ENCODE results near the gene SLC12A5. TPM values are rescaled to one million over a fixed set of nuclear protein-coding genes. Genes with fewer than 3 reads are reported as not detected.

Gene SLC12A5
- total RNA-seq, 1 donor from 2014 or later, result 0.77 TPM

DNA sequence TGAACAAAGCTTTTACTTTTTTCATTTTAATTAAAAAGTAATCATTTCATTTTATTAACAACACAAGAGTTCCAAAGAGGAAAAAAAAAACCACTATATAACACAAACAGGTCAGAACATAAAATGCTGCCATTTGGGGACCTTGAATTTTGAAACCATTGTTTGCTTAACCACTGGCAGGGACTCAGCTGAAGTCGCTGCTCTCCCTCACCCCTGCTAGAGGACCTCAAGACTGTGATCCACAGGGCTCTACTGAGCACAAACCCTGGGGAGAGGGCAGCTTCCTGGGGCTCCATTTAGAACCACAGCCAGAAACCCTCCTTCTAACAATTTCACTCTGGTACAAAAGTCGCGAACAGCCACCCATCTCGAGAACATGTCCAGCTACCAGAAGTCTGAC is 32.0 kb downstream of the SLC12A5 start:
- no peak overlapping the region for H3K27ac Mint-ChIP-seq
- Histone ChIP-seq H3K9me3 (ENCODE audit: low read depth) (no peaks in the 10 kb centered on the region), H3K4me3 (no peak overlapping the region), H3K4me1 (peaks cover 13% of the 10 kb centered on the region), H4K20me1 (ENCODE audit: low read depth) (peaks cover 88% of the 10 kb centered on the region), H3K36me3 (no peaks in the 10 kb centered on the region), H2AFZ (replicated peaks) (no peak overlapping the region), H3K79me2 (ENCODE audit: low read depth) (no peaks in the 10 kb centered on the region), H3K9ac (no peak overlapping the region), H3F3A (ENCODE audit: low read depth) (peaks cover 23% of the 10 kb centered on the region), H3K27me3 (peaks cover 48% of the 10 kb centered on the region), H3K4me2 (no peak overlapping the region), H3K27ac (no peak overlapping the region)
- peaks cover 30% of the 10 kb centered on the region for H3K27me3 Mint-ChIP-seq (ENCODE audit: insufficient read depth, low read depth)
- peaks cover 11% of the 10 kb centered on the region for H3K4me1 Mint-ChIP-seq
- H3K4me3 Mint-ChIP-seq, result no peak overlapping the region
- DNase-seq (ENCODE audit: low spot score), result no peak
- peaks cover 51% of the 10 kb centered on the region for H3K36me3 Mint-ChIP-seq
- H3K9me3 Mint-ChIP-seq, result no peaks in the 10 kb centered on the region
- TF ChIP-seq EZH2phosphoT487 (IDR thresholded peaks at IDR 0.05), result no peak
- no peak for TF ChIP-seq EZH2 (IDR thresholded peaks at IDR 0.05)
- TF ChIP-seq, protein P1, sequence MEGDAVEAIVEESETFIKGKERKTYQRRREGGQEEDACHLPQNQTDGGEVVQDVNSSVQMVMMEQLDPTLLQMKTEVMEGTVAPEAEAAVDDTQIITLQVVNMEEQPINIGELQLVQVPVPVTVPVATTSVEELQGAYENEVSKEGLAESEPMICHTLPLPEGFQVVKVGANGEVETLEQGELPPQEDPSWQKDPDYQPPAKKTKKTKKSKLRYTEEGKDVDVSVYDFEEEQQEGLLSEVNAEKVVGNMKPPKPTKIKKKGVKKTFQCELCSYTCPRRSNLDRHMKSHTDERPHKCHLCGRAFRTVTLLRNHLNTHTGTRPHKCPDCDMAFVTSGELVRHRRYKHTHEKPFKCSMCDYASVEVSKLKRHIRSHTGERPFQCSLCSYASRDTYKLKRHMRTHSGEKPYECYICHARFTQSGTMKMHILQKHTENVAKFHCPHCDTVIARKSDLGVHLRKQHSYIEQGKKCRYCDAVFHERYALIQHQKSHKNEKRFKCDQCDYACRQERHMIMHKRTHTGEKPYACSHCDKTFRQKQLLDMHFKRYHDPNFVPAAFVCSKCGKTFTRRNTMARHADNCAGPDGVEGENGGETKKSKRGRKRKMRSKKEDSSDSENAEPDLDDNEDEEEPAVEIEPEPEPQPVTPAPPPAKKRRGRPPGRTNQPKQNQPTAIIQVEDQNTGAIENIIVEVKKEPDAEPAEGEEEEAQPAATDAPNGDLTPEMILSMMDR (IDR thresholded peaks at IDR 0.05), result no peak

DNA sequence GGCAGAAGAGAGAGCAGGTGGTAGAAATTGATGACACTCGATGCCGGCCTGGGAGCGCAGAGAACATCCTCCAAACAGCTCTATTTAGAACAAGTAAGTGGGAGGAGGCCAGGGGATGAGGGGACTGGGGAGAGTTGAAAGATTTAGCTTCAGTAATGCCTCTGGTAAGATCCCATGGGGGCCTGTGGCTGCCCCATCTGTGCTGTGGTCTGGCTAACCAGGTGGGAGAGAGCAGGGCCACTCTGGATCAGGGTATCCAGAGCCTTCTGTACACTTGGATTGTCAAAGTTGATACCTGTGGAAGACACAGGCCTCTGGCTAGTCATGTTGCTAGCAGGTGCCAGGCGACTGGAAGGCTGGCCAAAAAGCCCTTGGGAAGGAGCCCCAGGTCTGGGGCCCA is 33.1 kb downstream of the SLC12A5 start:
- H3K36me3 Mint-ChIP-seq, result peaks cover 52% of the 10 kb centered on the region
- peaks cover 11% of the 10 kb centered on the region for H3K4me1 Mint-ChIP-seq
- H3K27me3 Mint-ChIP-seq (ENCODE audit: insufficient read depth, low read depth), result peaks cover 20% of the 10 kb centered on the region
- no peaks in the 10 kb centered on the region for H3K9me3 Mint-ChIP-seq
- DNase-seq (ENCODE audit: low spot score), result no peak
- Histone ChIP-seq H4K20me1 (ENCODE audit: low read depth) (peaks cover 82% of the 10 kb centered on the region), H2AFZ (replicated peaks) (no peak overlapping the region), H3K27ac (no peak overlapping the region), H3K9ac (no peak overlapping the region), H3K4me1 (peaks cover 13% of the 10 kb centered on the region), H3K36me3 (no peaks in the 10 kb centered on the region), H3K79me2 (ENCODE audit: low read depth) (no peaks in the 10 kb centered on the region), H3F3A (ENCODE audit: low read depth) (peaks cover 23% of the 10 kb centered on the region), H3K27me3 (peaks cover 36% of the 10 kb centered on the region), H3K4me2 (no peak overlapping the region), H3K9me3 (ENCODE audit: low read depth) (no peaks in the 10 kb centered on the region), H3K4me3 (no peak overlapping the region)
- no peak overlapping the region for H3K4me3 Mint-ChIP-seq
- no peak overlapping the region for H3K27ac Mint-ChIP-seq
- TF ChIP-seq, protein P1 (IDR thresholded peaks at IDR 0.05), result no peak
- TF ChIP-seq EZH2 (IDR thresholded peaks at IDR 0.05) (no peak), EZH2phosphoT487 (IDR thresholded peaks at IDR 0.05) (no peak)

DNA sequence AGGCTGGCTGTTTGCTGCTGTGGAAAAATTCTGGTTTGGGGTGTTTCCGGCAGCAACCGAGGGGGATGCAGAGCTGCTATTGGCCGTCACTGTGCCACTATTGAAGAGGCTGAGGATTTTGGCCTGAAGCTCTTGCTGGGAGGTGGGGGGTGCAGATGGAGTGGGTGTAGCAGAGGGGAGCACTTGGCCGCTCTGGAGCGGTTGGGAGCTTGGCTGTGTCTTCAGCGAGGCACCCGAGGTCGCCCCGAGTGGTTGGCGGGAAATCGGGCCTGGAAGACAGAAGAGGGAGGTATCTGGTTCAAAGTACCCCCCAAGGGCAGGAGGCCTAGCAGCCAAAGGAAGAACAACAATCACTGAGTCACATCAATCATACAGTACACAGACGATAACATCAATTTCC is 33.6 kb downstream of the SLC12A5 start:
- no peaks in the 10 kb centered on the region for H3K9me3 Mint-ChIP-seq
- H3K4me1 ChIP-seq, result peaks cover 11% of the 10 kb centered on the region
- no peak for DNase-seq (ENCODE audit: low spot score)
- peaks cover 31% of the 10 kb centered on the region for H3K27me3 ChIP-seq
- H4K20me1 ChIP-seq (ENCODE audit: low read depth), result peaks cover 80% of the 10 kb centered on the region
- peaks cover 52% of the 10 kb centered on the region for H3K36me3 Mint-ChIP-seq
- peaks cover 11% of the 10 kb centered on the region for H3K4me1 Mint-ChIP-seq
- H3K27me3 Mint-ChIP-seq (ENCODE audit: insufficient read depth, low read depth), result peaks cover 17% of the 10 kb centered on the region
- H3K9me3 ChIP-seq (ENCODE audit: low read depth), result no peaks in the 10 kb centered on the region
- no peak overlapping the region for H3K27ac ChIP-seq
- TF ChIP-seq EZH2 (IDR thresholded peaks at IDR 0.05) (no peak), EZH2phosphoT487 (IDR thresholded peaks at IDR 0.05) (no peak)
- TF ChIP-seq, protein P1 (IDR thresholded peaks at IDR 0.05), result no peak
- no peaks in the 10 kb centered on the region for H3K36me3 ChIP-seq
- no peak overlapping the region for H3K27ac Mint-ChIP-seq
- no peak overlapping the region for H3K4me3 ChIP-seq
- H3K79me2 ChIP-seq (ENCODE audit: low read depth), result no peaks in the 10 kb centered on the region
- H3F3A ChIP-seq (ENCODE audit: low read depth), result peaks cover 23% of the 10 kb centered on the region
- H3K9ac ChIP-seq, result no peak overlapping the region
- no peak overlapping the region for H3K4me3 Mint-ChIP-seq
- H3K4me2 ChIP-seq, result no peak overlapping the region
- no peak overlapping the region for H2AFZ ChIP-seq (replicated peaks)

Measured in neural progenitor cell (in vitro differentiated cells).